Measurements from ENCODE around the gene PPFIBP2. TPM values are rescaled to one million over a fixed set of nuclear protein-coding genes. Genes with fewer than 3 reads are reported as not detected.

Gene PPFIBP2
- total RNA-seq, 1 experiment from 2014 or later: 13.9 TPM

- no peaks in the 10 kb centered on the region for H3K9me2 ChIP-seq (ENCODE audit: insufficient read depth)
- no peak overlapping the region for H3K4me2 ChIP-seq
- no peak for DNase-seq
- H3K27ac ChIP-seq: no peak overlapping the region
- no peaks in the 10 kb centered on the region; the same call in 1 of the 2 replicates for H3K79me2 ChIP-seq (ENCODE audit: low read depth)
- CTCF ChIA-PET: no interaction called here
- H3K27me3 ChIP-seq (ENCODE audit: insufficient read depth, low read depth): no peaks in the 10 kb centered on the region
- no peaks in the 10 kb centered on the region for H3K36me3 ChIP-seq (ENCODE audit: low read depth)
- H3F3A ChIP-seq (ENCODE audit: insufficient read depth, low read depth): peaks cover 57% of the 10 kb centered on the region
- H4K20me1 ChIP-seq (ENCODE audit: insufficient read depth): no peaks in the 10 kb centered on the region
- peaks cover 65% of the 10 kb centered on the region for H3K4me1 ChIP-seq (replicated peaks; ENCODE audit: insufficient read depth)
- H3K4me3 ChIP-seq: no peak overlapping the region
- intact Hi-C loops (cut with micrococcal nuclease; ENCODE audit: unreplicated experiment): no loop called here
- POLR2A ChIA-PET (ENCODE audit: unreplicated experiment): no interaction called here
- no TSS peak for BruUV-seq (replicated peaks)
- no peaks in the 10 kb centered on the region for H3K9me3 ChIP-seq (ENCODE audit: insufficient read depth, low read depth)
- H2AFZ ChIP-seq: no peak overlapping the region
- TF ChIP-seq EZH2 (IDR thresholded peaks at IDR 0.05; ENCODE audit: low read depth) (no peak), CTCF (conservative IDR thresholded peaks at IDR 0.05) (no peak)
Observed at GRCh38 chr11:7609015-7609414, 95.2 kb downstream of the PPFIBP2 start.

- TF ChIP-seq CTCF (conservative IDR thresholded peaks at IDR 0.05): no peak
- no peak for TF ChIP-seq EZH2 (IDR thresholded peaks at IDR 0.05; ENCODE audit: low read depth)
- Histone ChIP-seq H3K4me2 (no peak overlapping the region), H3F3A (ENCODE audit: insufficient read depth, low read depth) (peaks cover 53% of the 10 kb centered on the region), H3K79me2 (ENCODE audit: low read depth) (no peaks in the 10 kb centered on the region; the same call in 1 of the 2 replicates), H3K9me3 (ENCODE audit: insufficient read depth, low read depth) (no peaks in the 10 kb centered on the region), H4K20me1 (ENCODE audit: insufficient read depth) (no peaks in the 10 kb centered on the region), H3K36me3 (ENCODE audit: low read depth) (no peaks in the 10 kb centered on the region), H3K4me3 (no peak overlapping the region), H3K27me3 (ENCODE audit: insufficient read depth, low read depth) (no peaks in the 10 kb centered on the region), H2AFZ (no peak overlapping the region), H3K4me1 (replicated peaks; ENCODE audit: insufficient read depth) (peaks cover 65% of the 10 kb centered on the region), H3K27ac (no peak overlapping the region), H3K9me2 (ENCODE audit: insufficient read depth) (no peaks in the 10 kb centered on the region)
- BruUV-seq (replicated peaks): no TSS peak
- ChIA-PET POLR2A (ENCODE audit: unreplicated experiment) (no interaction called here), CTCF (no interaction called here)
- intact Hi-C loops (cut with micrococcal nuclease; ENCODE audit: unreplicated experiment): no loop called here
- DNase-seq: no peak
Observed at GRCh38 chr11:7609521-7609920, 95.7 kb downstream of the PPFIBP2 start.

- CTCF ChIA-PET: no interaction called here
- no peak overlapping the region for H3K4me2 ChIP-seq
- no peaks in the 10 kb centered on the region for H3K36me3 ChIP-seq (ENCODE audit: low read depth)
Observed at GRCh38 chr11:7610393-7610792, 96.6 kb downstream of the PPFIBP2 start.

More at GRCh38 chr11:7610393-7610792, 96.6 kb downstream of the PPFIBP2 start:
- no peak overlapping the region for H2AFZ ChIP-seq
- no peaks in the 10 kb centered on the region for H3K9me3 ChIP-seq (ENCODE audit: insufficient read depth, low read depth)
- DNase-seq: no peak
- H3K4me1 ChIP-seq (replicated peaks; ENCODE audit: insufficient read depth): peaks cover 57% of the 10 kb centered on the region
- no TSS peak for BruUV-seq (replicated peaks)
- peaks cover 44% of the 10 kb centered on the region for H3F3A ChIP-seq (ENCODE audit: insufficient read depth, low read depth)
- H3K9me2 ChIP-seq (ENCODE audit: insufficient read depth): no peaks in the 10 kb centered on the region
- H3K27me3 ChIP-seq (ENCODE audit: insufficient read depth, low read depth): no peaks in the 10 kb centered on the region
- H4K20me1 ChIP-seq (ENCODE audit: insufficient read depth): no peaks in the 10 kb centered on the region
- intact Hi-C loops (cut with micrococcal nuclease; ENCODE audit: unreplicated experiment): loop anchor here (5.0 kb wide), 1 partner anchor 47 kb away; no protein-coding TSS in a partner anchor
- H3K4me3 ChIP-seq: no peak overlapping the region
- no peaks in the 10 kb centered on the region; the same call in 1 of the 2 replicates for H3K79me2 ChIP-seq (ENCODE audit: low read depth)
- H3K27ac ChIP-seq: no peak overlapping the region
- POLR2A ChIA-PET (ENCODE audit: unreplicated experiment): no interaction called here
- TF ChIP-seq EZH2 (IDR thresholded peaks at IDR 0.05; ENCODE audit: low read depth): no peak
- no peak for TF ChIP-seq CTCF (conservative IDR thresholded peaks at IDR 0.05)
